ENCODE data around the gene ZNF813. TPM values are rescaled to one million over a fixed set of nuclear protein-coding genes. Genes with fewer than 3 reads are reported as not detected.

ZNF813 gene
- total RNA-seq, 1 donor from 2014 or later: 5.3 TPM

DNA sequence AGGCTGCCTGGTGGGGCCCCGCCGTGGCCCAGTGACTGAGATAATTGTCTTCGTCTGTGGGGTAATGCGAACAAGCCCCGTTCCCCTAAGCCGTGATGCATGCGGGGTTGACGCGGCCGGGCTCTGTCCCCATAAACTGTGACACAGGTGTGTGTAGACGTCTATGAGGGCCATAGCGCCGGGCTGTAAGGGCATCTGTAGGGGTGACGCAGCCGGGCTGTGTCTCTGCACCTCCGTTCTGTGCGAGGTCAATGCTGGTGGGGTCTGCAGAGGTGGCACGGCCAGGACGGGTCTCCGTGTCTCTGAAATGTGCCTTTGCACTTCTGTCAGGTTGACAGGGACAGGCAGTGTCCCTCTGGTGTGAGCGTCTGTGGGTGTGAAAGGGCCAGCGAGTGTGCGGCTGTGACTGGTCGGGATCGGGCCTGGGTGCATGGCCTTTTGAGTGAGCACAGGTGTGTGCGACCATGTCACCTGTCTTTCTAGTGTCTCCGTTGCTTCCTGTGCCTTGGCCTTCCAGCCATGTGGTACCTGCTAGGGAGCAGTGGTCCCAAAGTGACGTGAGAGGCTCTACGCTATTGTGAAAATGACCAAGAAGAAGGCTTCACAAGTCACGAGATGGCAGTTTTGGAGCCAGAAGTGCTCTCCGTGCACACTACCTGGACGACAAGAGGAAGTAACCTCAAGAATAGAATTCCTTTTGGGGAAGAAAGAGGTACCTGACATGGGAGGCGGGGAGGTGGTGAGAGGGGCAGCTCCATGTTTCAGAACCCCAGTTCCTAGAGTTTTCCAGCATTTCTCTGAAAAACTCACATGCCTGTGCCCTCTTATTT lies 54.1 kb downstream of the ZNF813 start:
- DNase-seq: no peak

DNA sequence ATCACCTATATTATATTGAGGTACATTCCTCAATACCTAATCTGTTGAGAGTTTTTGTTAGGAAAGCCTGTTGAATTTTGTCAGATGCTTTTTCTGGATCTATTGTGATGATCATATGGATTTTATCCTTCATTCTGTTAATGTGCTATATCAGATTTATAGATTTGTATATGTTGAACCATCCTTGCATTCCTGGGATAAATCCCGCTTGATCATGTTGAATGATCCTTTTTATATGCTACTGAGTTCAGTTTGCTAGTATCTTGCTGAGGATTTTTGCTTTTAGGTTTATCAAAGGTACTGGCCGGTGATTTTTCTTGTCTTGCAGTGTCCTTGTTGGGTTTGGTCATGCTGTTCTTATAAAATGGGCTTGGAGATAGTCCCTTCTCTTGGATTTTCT lies 58.4 kb downstream of the ZNF813 start:
- no peak for DNase-seq

DNA sequence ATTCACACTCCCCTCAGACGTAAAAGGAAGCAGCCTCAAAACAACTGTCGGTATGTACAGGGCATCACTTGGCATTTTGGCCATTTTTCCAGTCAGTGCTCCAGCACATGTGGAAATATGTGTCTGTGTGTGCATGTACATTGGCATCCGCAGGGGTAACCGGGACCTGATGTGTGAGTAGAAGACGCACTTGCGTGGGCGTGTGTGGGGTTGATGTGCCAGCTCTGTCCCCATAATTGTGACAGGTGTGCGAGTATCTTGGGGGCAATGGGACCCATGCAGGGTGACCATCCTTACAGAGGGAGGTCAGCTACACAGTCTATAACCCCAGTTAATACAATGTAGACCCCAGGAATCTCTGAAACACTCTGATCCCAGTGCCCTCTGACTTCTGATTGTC lies 63.1 kb downstream of the ZNF813 start:
- no peak for DNase-seq

DNA sequence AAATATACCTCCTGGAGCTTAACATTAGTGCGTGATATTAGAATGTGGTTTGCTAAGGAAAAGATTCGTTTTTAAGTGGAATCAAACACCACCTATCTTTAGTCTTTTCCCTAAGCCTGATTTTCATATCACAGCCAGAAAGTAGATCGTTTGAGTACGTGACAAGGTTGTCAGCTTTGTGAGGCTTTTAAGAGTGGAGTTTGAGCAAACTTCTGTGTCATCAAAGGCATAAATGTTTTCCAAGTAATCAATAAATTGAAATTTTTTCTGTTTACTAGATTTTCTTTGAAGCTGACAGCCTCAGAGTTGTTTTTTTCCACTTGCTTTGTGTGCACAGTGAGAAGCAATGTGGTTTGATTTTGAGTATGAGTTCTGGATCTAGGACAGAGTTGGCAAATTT lies 63.9 kb downstream of the ZNF813 start:
- DNase-seq: no peak

DNA sequence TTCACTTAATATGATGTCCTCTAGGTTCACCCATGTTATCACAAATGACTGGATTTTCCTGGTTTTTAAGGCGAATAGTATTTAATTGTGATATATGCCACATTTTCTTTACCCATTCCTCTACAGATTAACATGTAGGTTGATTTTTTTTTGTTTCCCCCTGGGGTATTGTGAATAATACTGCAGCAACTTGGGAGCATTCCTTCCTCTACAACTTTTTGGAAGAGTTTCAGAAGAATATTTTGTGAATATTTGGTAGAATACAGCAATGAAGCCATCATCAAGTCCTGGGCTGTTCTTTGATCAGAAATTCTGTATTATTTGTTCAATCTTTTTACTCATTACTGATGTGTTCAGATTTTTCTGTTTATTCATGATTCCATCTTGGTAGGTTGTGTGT lies 64.8 kb downstream of the ZNF813 start:
- no peak for DNase-seq

DNA sequence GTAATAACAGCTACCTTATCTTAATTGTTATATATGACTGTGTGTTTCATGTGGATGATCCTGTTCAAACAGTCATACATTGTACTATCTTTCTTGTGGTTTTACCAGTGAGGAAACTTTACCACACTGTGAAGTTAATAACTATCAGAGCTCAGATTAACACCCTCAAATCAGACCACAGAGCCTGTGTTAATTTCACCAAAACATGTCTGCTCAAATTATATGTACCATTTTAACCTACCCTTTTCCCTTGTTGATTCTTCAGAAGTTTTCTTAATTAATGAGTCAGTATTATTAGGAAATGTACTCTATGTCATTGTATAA lies 68.7 kb downstream of the ZNF813 start:
- no peak for DNase-seq

DNA sequence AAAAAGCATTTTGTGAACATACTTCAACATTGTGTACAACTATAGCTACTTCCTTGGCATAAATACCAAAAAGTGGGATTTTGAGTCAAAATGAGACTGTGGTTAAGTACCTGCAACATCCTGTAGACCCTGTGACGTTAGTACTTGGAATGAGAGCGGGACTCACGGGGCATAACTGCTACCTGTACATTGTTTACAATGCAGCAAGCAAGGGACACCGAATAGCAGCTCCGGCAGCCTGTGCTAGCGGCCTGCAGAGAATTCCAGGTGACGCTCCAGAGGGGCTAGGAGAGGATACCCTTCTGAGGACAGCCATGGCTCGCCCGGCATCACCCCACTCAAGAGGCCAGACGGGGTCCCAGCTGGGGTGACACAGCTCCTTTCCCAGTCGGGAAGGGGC lies 69.6 kb downstream of the ZNF813 start:
- DNase-seq: no peak

DNA sequence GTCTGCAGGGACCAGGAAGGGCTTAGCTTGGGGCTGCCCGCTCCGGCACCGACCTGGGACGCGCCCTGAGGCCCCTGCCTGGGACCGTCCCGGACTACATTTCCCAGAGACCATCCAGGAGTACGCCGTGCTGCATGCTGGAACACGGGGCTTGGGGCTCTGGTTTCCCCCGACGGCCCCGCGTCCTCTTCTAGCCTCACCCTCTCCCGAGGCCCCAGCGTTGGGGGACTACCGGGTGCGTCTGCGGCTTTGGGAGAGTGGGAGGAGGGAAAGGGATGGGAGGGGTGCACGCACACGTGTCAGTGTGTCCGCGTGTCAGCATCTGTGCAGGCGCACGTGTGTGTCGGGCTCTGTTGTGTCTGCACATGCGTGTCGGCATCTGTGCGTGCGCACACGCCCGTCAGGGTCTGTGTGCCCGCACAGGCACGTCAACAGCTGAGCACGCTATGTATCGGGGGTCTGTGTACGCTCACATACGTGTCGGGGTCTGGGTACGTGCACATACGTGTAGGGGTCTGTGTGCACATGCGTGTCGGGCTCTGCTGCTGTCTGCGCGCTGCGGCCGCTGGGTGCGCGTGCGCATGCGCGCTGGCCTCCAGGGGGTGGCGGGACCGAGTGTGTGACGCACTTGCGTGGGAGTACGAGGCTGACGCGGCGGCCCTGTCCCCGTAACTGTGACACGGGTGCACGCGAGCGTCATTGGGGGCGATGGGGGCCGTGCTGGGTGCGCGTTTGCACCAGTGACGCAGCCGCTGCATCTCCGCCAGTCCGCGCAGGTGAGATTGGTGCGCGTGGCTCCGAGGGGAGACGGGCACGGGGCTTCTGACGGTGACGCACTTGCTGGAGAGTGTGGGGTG lies 70.2 kb downstream of the ZNF813 start, which contains the start of gene ZNF331:
ZNF331 (plus strand) TSS at position 625 of the 857 bp plus-strand sequence. CDS start 31,232 bp downstream, outside the sequence.
- DNase-seq: peak; percentile 77

DNA sequence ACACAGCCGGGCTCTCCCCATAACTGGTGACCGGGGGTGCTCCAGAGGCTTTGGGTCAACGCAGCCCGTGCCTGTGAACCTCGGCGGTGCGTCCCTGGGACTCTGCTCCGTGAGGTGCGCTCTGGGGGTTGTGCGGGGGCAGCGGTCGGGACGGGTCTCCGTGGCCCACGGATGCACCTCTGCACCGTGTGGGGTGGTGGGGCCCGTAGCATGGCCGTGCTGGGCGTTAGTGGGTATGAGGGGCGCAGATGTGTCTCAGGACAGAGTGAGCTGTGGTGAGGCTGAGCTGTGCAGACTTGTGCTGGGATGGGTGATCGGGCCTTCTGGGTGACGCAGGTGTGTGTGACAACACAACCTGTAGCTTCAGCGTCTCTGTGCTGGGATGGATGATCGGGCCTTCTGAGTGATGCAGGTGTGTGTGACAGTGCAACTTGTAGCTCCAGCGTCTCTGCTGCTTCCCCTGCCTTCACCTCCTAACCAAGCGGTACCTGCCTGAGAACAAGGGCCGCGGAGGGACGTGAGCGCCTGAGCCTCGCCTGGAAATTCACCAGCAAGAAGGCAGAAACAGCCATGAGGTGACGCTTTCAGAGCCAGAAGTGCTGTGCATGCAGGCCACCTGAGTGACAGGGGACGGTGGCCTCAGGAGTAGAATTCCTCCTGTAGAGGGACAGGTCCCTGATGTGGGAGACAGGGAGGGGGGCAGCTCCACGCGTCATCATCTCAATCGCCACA lies 71.0 kb downstream of the ZNF813 start:
- no peak for DNase-seq

DNA sequence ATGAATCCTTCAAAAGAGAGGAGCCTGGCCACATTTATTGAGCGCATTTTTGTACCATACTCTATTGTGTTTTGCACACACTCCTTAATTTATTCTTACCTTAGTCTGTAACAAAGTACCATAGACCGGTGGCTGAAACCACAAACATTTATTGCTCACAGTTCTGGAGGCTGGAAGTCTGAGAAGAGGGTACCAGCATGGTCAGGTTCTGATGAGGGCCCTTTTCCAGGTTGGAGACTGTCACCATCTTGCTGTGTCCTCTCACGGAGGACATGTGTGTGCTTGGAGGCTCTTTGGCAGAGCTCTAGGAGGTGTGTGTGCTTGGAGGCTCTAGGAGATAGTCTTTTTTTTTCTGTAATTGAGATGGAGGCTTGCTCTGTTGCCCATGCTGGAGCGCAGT lies 72.6 kb downstream of the ZNF813 start:
- DNase-seq: no peak

DNA sequence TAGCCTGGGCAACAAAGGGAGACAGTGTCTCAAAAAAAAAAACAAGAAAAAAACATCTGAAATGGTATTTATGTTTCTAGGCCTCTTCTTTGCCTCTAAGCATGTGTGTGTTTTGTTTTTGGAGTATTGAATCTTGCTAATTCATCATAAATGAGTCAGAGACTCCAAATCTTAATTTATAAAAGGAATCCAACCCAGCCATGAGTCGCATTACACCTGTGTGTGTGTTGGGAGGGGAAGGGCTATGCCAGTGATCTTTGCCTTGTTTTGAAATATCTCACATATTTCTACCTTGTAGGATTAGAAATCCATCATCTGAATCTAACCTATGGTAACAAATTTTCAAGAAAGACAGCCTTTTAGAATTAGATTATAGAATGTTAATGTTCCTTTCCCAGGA lies 74.4 kb downstream of the ZNF813 start:
- no peak for DNase-seq

DNA sequence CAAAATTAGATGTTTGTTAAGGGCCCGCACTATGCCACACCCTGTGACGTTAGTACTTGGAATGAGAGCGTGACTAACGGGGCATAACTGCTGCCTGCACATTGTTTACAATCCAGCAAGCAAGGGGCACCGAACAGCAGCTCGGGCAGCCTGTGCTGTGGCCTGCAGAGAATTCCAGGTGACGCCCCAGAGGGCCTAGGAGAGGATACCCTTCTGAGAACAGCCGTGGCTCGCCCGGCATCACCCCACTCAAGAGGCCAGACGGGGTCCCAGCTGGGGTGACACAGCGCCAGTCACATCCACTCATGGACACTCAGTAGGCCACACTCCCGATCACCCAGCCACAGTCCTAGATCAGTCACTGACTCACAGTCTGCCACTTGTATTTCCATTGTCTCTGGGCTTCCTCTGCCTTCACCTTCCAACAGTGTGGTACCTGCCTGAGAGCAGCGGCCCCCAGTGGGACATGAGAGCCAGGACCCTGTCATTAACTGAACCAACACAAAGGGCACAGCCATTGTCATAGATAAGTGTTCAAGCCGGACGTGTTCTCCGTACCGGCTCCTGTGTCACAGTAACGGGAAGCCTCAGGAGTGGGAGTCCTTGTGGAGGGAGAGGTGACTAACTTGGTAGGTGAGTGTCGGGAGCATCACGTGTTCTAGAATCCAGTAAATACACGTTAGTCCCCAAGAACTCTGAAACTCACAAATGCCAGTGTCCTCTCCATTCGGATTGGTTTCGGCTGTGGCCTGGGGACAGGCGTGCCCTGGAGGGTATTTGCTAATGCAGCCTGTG lies 77.9 kb downstream of the ZNF813 start:
- DNase-seq: peak; percentile 63

Other genes with a start within 250 kb of the ZNF813 start
- gene ZNF677, start 212.9 kb upstream of the ZNF813 start, total RNA-seq: 15.8 and 19.9 TPM in 2 replicates
- not detected in 2 replicates for gene VN1R2, start 209.4 kb upstream of the ZNF813 start, total RNA-seq
- gene VN1R4, start 200.0 kb upstream of the ZNF813 start, total RNA-seq: not detected in 2 replicates
- gene ZNF845, start 134.0 kb upstream of the ZNF813 start, total RNA-seq: 12.5 and 12.6 TPM in 2 replicates
- 9.9 and 11.9 TPM in 2 replicates for gene ZNF525, start 102.0 kb upstream of the ZNF813 start, total RNA-seq
- 14.6 and 19.9 TPM in 2 replicates for gene ZNF765, start 72.6 kb upstream of the ZNF813 start, total RNA-seq
- gene ZNF761, start 35.7 kb upstream of the ZNF813 start, total RNA-seq: 13.4 and 14.2 TPM in 2 replicates
- gene ZNF331, start 70.4 kb downstream of the ZNF813 start, total RNA-seq: 9.0 and 14.3 TPM in 2 replicates
- gene DPRX, start 164.3 kb downstream of the ZNF813 start, total RNA-seq: not detected in 2 replicates